ENCODE results near the gene CNOT2. TPM values are rescaled to one million over a fixed set of nuclear protein-coding genes. Genes with fewer than 3 reads are reported as not detected.

CNOT2 gene
- polyA plus RNA-seq, 1 experiment: 56.9 TPM

- Histone ChIP-seq H3K27me3 (ENCODE audit: control insufficient read depth, insufficient read depth, low read length) (no peaks in the 10 kb centered on the region), H3K4me3 (ENCODE audit: low read depth, low read length) (no peak overlapping the region), H3K36me3 (ENCODE audit: control insufficient read depth, insufficient read depth, low read length) (no peaks in the 10 kb centered on the region)
- CTCF ChIA-PET: no interaction called here
- DNase-seq (ENCODE audit: low read depth): no peak
- POLR2A ChIA-PET: no interaction called here
- no peak for TF ChIP-seq CTCF (IDR thresholded peaks at IDR 0.05; ENCODE audit: insufficient read depth, low read depth, low read length)
Measured at GRCh38 chr12:70251226-70251625, 8.0 kb downstream of the CNOT2 start.

- POLR2A ChIA-PET: no interaction called here
- Histone ChIP-seq H3K4me3 (ENCODE audit: low read depth, low read length) (no peak overlapping the region), H3K27me3 (ENCODE audit: control insufficient read depth, insufficient read depth, low read length) (no peaks in the 10 kb centered on the region), H3K36me3 (ENCODE audit: control insufficient read depth, insufficient read depth, low read length) (no peaks in the 10 kb centered on the region)
- DNase-seq (ENCODE audit: low read depth): no peak
- CTCF ChIA-PET: no interaction called here
- TF ChIP-seq CTCF (IDR thresholded peaks at IDR 0.05; ENCODE audit: insufficient read depth, low read depth, low read length): no peak
Measured at GRCh38 chr12:70251661-70252060, 8.4 kb downstream of the CNOT2 start.

- TF ChIP-seq CTCF (IDR thresholded peaks at IDR 0.05; ENCODE audit: insufficient read depth, low read depth, low read length): no peak
- Histone ChIP-seq H3K27me3 (ENCODE audit: control insufficient read depth, insufficient read depth, low read length) (no peaks in the 10 kb centered on the region), H3K36me3 (ENCODE audit: control insufficient read depth, insufficient read depth, low read length) (no peaks in the 10 kb centered on the region), H3K4me3 (ENCODE audit: low read depth, low read length) (no peak overlapping the region)
- ChIA-PET POLR2A (no interaction called here), CTCF (no interaction called here)
- DNase-seq (ENCODE audit: low read depth): no peak
Measured at GRCh38 chr12:70252832-70253231, 9.6 kb downstream of the CNOT2 start.

- no peak for DNase-seq (ENCODE audit: low read depth)
- ChIA-PET POLR2A (no interaction called here), CTCF (no interaction called here)
- no peaks in the 10 kb centered on the region for H3K36me3 ChIP-seq (ENCODE audit: control insufficient read depth, insufficient read depth, low read length)
- H3K27me3 ChIP-seq (ENCODE audit: control insufficient read depth, insufficient read depth, low read length): no peaks in the 10 kb centered on the region
- TF ChIP-seq CTCF (IDR thresholded peaks at IDR 0.05; ENCODE audit: insufficient read depth, low read depth, low read length): no peak
- H3K4me3 ChIP-seq (ENCODE audit: low read depth, low read length): no peak overlapping the region
Measured at GRCh38 chr12:70254225-70254624, 11.0 kb downstream of the CNOT2 start.

- Histone ChIP-seq H3K27me3 (ENCODE audit: control insufficient read depth, insufficient read depth, low read length) (no peaks in the 10 kb centered on the region), H3K36me3 (ENCODE audit: control insufficient read depth, insufficient read depth, low read length) (no peaks in the 10 kb centered on the region), H3K4me3 (ENCODE audit: low read depth, low read length) (no peak overlapping the region)
- no peak for DNase-seq (ENCODE audit: low read depth)
- ChIA-PET POLR2A (no interaction called here), CTCF (no interaction called here)
- TF ChIP-seq CTCF (IDR thresholded peaks at IDR 0.05; ENCODE audit: insufficient read depth, low read depth, low read length): no peak
Measured at GRCh38 chr12:70254846-70255245, 11.6 kb downstream of the CNOT2 start.

Measured in BJ (cell line).